ENCODE data around the gene CEP350.

The CEP350 gene

GRCh38 chr1:180043785-180044184, 89.2 kb downstream of the CEP350 start:
- DNase-seq (ENCODE audit: extremely low spot score, insufficient read length, low read depth) (no peak), FAIRE-seq (no peak)

DNA sequence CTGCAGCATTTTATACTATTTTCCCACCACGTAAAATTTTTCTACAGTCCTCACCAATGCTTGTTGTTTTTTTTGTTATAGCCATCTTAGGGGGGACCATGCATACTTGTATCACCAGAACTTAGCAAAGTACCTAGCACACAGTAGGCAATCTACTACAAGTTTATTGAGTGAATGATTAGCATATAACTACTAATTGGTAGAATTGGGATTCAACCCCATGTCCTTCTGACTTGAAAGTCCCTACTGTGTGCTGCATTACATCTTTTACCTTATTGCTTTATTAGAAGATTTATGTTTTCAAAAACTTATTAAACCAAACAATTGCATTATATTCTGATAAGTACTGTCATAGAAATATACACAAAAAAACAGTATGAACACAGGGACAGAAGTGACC, 92.1 kb downstream of the CEP350 start:
- FAIRE-seq (no peak), DNase-seq (ENCODE audit: extremely low spot score, insufficient read length, low read depth) (no peak)

DNA sequence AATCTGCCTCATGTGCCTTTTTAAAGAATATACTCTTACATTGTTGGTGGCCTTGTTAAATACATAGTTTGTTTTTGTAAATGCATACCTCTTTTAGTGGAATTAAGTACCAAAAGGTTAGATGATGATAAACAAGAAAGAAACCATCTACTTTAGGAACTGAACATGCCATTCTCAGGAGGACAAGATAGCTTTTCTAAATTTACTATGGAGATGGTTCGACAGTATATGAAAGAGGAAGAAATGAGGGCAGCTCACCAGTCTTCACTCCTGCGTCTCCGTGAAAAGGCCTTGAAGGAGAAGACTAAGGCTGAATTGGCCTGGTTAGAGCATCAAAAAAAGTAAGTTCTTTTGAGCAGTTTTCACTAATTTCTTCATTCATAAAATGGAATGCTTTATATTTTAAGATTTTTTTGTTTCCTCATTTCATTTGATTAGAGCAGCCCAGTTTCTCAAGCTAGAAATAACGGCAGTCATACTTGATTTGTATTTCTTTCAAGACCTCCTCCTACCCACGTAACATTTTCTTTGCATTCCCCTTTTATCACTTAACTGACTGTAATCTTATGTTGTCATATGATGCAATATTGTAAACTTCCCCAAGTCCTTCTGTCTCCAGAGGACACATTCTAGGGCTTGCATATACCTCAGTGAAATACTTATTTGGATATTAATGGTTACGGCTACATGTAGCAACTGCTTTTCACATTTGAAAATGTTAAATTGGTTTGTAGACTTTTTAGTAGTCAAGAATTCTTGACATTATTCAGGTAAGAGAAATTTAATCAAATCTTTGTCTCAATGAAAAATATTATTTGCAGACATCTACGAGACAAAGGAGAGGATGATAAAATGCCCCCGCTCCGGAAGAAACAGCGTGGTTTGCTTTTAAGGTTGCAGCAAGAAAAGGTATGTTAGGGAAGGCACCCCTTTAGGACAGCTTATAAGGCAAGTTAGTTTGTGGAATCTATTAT, 99.3 kb downstream of the CEP350 start:
- DNase-seq (ENCODE audit: extremely low spot score, insufficient read length, low read depth), result no peak
- FAIRE-seq, result no peak

- peak; percentile 69 for FAIRE-seq
- DNase-seq (ENCODE audit: extremely low spot score, insufficient read length, low read depth), result no peak
These were observed 103.3 kb downstream of the CEP350 start for GRCh38 chr1:180057883-180058396.

DNA sequence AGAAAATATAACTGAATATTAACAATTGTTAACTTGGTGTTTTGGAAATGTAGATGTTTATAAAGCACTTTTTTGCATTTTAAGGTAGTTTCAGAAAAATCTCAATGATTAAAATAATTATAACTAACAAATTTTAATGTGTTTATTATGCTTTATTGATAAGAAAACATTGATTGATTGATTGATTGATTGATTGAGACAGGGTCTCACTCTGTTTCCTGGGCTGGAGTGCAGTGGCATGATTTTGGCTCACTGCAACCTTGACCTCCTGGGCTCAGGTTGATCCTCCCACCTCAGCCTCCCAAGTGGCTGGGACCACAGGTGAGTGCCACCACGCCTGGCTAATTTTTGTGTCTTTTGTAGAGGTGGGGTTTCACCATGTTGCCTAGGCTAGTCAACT, 106.4 kb downstream of the CEP350 start:
- no peak for FAIRE-seq
- DNase-seq (ENCODE audit: extremely low spot score, insufficient read length, low read depth), result no peak

DNA sequence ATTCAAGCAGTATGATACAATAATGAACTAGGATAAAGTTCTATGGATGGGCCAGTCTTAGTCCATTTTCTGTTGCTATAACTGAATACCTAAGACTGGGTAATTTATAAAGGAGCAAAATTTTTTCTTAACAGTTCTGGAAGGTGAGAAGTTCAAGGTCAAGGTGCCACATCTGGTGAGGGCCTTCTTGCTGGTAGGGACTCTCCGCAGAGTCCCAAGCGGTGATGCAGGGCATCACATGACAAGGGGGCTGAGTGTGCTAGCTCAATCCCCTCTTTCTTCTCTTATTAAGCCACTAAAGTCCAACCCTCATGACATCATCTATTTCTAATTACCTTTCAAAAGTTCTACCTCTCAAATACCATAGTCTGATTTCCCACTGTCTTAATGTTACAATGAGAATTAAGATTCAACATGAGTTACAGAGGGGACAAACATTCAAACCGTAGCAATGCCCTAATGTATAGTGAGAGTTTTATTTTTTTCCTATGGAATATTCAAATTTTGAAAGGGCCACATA, 107.9 kb downstream of the CEP350 start:
- DNase-seq (ENCODE audit: extremely low spot score, insufficient read length, low read depth), result no peak
- FAIRE-seq, result no peak

- FAIRE-seq, result no peak
- no peak for DNase-seq (ENCODE audit: extremely low spot score, insufficient read length, low read depth)
These were observed 110.8 kb downstream of the CEP350 start for GRCh38 chr1:180065408-180065807.

- no peak for FAIRE-seq
- no peak for DNase-seq (ENCODE audit: extremely low spot score, insufficient read length, low read depth)
These were observed 111.5 kb downstream of the CEP350 start for GRCh38 chr1:180066150-180066549.

- FAIRE-seq (no peak), DNase-seq (ENCODE audit: extremely low spot score, insufficient read length, low read depth) (no peak)
These were observed 115.7 kb downstream of the CEP350 start for GRCh38 chr1:180070286-180070685.

DNA sequence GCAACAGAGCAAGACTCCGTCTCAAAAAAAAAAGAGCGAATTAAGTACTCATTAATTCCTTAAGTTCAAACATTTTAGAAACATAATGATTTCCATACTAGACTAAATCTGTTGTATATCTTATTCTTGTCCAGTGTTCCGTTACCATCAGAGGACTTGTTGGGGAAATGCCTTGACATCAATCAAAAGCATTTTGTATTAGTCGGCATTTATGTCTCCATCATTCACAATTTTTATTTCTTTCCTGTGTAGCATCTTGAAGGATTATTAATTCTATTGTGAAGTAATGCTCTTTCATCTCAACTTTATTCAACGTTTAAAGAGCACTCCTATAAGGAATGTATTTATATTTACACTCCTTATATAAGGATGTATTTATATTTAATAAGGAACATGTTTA, 117.1 kb downstream of the CEP350 start:
- FAIRE-seq (no peak), DNase-seq (ENCODE audit: extremely low spot score, insufficient read length, low read depth) (no peak)

DNA sequence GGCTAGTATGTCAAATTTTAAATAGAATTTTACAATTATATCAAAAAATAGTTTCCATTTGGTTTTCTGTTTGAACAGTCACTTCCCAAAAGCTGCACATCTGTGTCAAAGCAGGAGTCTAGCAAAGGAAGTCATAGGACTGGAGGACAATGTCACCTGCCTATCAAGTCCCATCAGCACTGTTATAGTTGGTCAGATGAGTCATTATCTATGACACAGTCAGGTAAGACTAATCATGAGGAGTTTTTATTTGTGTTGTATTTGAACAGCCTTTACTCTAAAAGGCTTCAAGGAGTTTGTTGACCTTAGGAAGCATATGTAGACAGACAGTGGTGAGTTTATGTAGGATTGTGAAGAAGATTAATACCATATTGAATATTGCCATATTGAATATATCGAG, 125.8 kb downstream of the CEP350 start:
- FAIRE-seq (no peak), DNase-seq (ENCODE audit: extremely low spot score, insufficient read length, low read depth) (no peak)

DNA sequence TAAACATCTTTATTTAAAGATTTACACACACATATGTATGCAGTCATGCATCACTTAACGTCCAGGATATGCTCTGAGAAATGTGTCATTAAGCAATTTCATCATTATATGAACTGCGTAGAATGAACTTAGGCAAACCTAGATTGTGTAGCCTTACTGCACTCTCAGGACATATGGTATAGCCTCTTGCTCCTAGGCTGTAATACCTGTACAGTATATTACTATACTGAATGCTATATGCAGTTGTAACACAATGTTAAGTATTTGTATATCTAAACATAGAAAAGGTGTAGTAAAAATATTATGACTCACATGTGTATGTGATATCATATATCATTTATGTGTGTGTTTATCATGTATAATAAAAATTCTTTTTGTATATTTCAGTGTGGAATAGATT, 126.9 kb downstream of the CEP350 start:
- FAIRE-seq (no peak), DNase-seq (ENCODE audit: extremely low spot score, insufficient read length, low read depth) (no peak)

DNA sequence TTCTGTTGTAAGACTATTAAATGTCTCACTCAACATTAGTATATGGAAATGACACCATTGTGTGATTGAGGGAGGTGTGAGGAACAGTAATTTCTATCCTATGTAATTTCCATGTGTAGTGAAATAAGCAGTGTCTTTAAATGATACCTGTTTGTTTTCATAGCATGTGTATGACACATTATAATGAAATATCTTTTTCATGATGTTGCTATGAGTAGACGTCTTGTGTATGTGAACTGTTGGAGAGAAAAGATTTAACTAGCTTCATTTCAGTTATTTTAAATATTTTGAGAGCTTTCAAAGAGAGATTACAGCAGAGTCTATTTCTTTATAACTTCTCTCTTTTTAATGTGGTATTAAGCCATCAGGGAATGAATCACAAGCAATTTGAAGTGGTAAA, 128.6 kb downstream of the CEP350 start:
- no peak for FAIRE-seq

GRCh38 chr1:180084867-180085266, 130.3 kb downstream of the CEP350 start:
- FAIRE-seq, result no peak

More for the DNA sequence above, 128.6 kb downstream of the CEP350 start:
- DNase-seq (ENCODE audit: extremely low spot score, insufficient read length, low read depth), result no peak

GRCh38 chr1:180085331-180085730, 130.7 kb downstream of the CEP350 start:
- DNase-seq (ENCODE audit: extremely low spot score, insufficient read length, low read depth) (no peak), FAIRE-seq (no peak)

More at GRCh38 chr1:180084867-180085266, 130.3 kb downstream of the CEP350 start:
- DNase-seq (ENCODE audit: extremely low spot score, insufficient read length, low read depth), result no peak

- no peak for DNase-seq (ENCODE audit: extremely low spot score, insufficient read length, low read depth)
- FAIRE-seq, result no peak
These were observed 138.5 kb downstream of the CEP350 start for GRCh38 chr1:180092931-180093650.

DNA sequence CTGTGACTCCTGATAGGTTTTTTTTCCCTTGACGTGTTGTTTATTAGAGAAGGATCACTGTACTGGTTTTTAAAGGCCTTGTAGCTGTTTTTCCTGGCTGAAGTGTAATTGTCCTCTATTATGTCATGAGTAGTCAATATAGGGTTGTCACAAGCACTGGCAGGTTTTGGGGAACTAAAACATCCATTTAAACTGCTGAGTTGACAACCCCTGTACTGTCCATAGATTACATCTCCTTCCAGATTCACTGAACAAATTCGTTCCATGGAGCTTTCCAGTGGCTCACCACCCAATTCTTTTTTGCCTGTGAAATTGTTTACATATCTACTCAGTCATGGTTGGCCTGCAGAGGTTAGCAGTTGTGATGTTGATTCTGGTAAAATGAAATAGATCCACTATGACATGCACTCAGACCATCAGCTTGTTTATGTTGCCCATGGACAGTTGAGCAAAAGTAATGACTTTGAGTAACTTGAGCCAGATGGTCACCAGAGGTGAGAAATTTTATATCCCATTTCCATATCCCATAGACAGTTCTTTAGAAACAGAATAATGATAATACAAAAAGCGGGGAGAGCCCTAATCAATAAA, 140.2 kb downstream of the CEP350 start:
- FAIRE-seq, result no peak
- no peak for DNase-seq (ENCODE audit: extremely low spot score, insufficient read length, low read depth)

DNA sequence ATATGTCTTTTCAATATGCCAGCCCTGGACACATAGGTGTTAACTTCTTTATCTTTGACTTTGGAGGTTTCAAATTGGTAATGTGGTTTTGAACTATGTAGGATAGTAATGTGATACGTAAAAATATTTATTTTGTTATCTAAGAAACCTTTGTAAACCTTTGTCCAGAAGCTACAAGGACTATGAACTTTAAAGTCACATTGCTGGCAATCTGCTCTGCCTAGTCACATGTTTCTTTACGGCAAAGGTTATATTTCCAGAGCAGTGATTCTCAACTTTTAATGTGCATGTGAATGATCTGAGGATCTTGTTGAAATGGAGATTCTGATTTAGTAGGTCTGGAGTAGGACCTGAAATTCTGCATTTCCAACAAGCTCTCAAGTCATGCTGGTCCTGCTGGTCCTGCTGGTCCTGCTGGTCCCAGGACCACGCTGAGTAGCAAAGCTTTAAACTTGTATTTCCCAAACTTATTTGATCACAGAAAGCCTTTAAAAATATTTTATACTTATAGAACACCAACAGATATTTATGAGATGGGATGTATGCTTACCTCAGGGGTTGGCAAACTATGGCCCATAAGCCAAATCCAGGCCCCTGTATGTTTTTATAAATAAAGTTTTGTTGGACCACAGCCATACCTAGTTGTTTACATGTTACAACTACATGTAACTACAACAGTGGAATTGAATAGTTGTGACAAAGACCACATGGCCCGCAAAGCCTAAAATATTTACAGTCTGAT, 142.1 kb downstream of the CEP350 start:
- no peak for DNase-seq (ENCODE audit: extremely low spot score, insufficient read length, low read depth)
- no peak for FAIRE-seq

DNA sequence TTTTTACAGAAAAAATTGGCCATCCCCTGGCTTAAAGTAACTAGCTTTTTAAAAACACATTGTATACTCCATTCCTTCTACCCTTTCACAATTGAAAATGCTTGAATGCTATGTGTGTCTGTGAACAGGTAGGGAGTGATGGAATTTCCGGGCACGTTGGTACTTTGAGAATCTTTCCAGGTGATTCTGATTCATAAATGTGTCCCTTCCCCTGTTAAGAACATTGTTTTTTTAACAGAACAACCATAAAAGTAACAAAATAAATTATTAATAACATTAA, 142.7 kb downstream of the CEP350 start:
- DNase-seq (ENCODE audit: extremely low spot score, insufficient read length, low read depth) (no peak), FAIRE-seq (no peak)

GRCh38 chr1:180101411-180101810, 146.8 kb downstream of the CEP350 start:
- no peak for DNase-seq (ENCODE audit: extremely low spot score, insufficient read length, low read depth)
- no peak for FAIRE-seq

Data from GM18507 (cell line).